HEK293T (cell line): ENCODE results near the gene NXPE1.
"Not testable (repeated sequence)": the region's sequence is repeated elsewhere in the genome, so short reads cannot be mapped to it uniquely, and the experiment has no call there.

Source experiments
- BHLHE40 ChIP-seq: fragments of 450-650 bp; IDR thresholded peaks from 2 replicates; pipeline ENCODE4 v1.6.1; 2016; ENCODE audit warnings: mild to moderate bottlenecking, moderate library complexity, borderline replicate concordance
- ELF4 ChIP-seq: fragments of 450-650 bp; IDR thresholded peaks from 2 replicates; pipeline ENCODE4 v1.6.1; 2017; ENCODE audit warnings: antibody characterized with exemption
- NFRKB ChIP-seq: fragments of 450-650 bp; IDR thresholded peaks from 2 replicates; pipeline ENCODE4 v1.6.1; 2016; ENCODE audit warnings: mild to moderate bottlenecking, moderate library complexity
- PKNOX1 ChIP-seq: fragments of 450-650 bp; IDR thresholded peaks from 2 replicates; pipeline ENCODE4 v1.6.1; 2016
- SP1 ChIP-seq: fragments of 450-650 bp; IDR thresholded peaks from 2 replicates; pipeline ENCODE4 v1.6.1; 2017

- TF ChIP-seq BHLHE40, SP1, NFRKB, ELF4, PKNOX1: not testable (repeated sequence)
Measured at GRCh38 chr11:114608605-114609004, 48.9 kb upstream of the NXPE1 start.
